Measurements from ENCODE around the gene PEAR1. TPM values are rescaled to one million over a fixed set of nuclear protein-coding genes. Genes with fewer than 3 reads are reported as not detected.
A peak's percentile ranks its signal among the peaks of the same experiment; 100 is the strongest.

PEAR1 gene
- total RNA-seq, 2 donors from 2014 or later: 0.07 TPM; not detected in 1

GRCh38 chr1:156864796-156865195 is 28.7 kb upstream of the PEAR1 start:
- Mint-ChIP-seq H3K4me3 (peak overlapping the region in 1 of 2 donors; percentile 23), H3K36me3 (ENCODE audit: insufficient read depth in 2 of 2) (peaks cover 0 to 2% of the 10 kb centered on the region in 2 donors), H3K4me1 (ENCODE audit: low read depth) (peaks cover 54% of the 10 kb centered on the region)

DNA sequence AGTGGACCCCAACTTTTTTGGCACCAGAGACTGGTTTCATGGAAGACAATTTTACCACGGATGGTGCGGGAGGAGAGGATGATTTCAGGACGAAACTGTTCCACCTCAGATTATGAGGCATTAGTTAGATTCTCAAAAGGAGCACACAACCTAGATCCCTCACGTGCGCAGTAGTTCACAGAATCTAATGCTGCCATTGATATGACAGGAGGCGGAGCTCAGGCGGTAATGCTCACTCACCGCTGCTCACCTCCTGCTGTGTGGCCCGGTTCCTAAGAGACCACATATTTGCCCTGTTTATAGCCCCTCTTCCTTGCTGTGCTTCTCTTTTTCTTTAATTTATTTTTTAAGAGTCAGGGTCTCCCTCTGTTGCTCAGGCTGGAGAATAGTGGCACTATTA is 28.3 kb upstream of the PEAR1 start:
- DNase-seq (no peak), ATAC-seq (replicated peaks in 1 of 2) (no peak)
- H3K9me3 Mint-ChIP-seq: no peaks in the 10 kb centered on the region
- peaks cover 53% of the 10 kb centered on the region for H3K4me1 Mint-ChIP-seq (ENCODE audit: low read depth)
- peak overlapping the region; percentile 64 to 70 for H3K4me3 Mint-ChIP-seq
- H3K27ac Mint-ChIP-seq: peak overlapping the region; percentile 78
- peaks cover 36% of the 10 kb centered on the region for H3K27me3 Mint-ChIP-seq (ENCODE audit: low read depth)
- H3K36me3 Mint-ChIP-seq (ENCODE audit: insufficient read depth in 2 of 2): peaks cover 0 to 2% of the 10 kb centered on the region in 2 donors

More at GRCh38 chr1:156864796-156865195, 28.7 kb upstream of the PEAR1 start:
- ATAC-seq (replicated peaks in 1 of 2) (no peak), DNase-seq (no peak)
- Mint-ChIP-seq H3K27me3 (ENCODE audit: low read depth) (peaks cover 39% of the 10 kb centered on the region), H3K9me3 (no peaks in the 10 kb centered on the region), H3K27ac (no peak overlapping the region)

- H3K27me3 Mint-ChIP-seq (ENCODE audit: low read depth): peaks cover 32% of the 10 kb centered on the region
- H3K27ac Mint-ChIP-seq: no peak overlapping the region
- H3K9me3 Mint-ChIP-seq: no peaks in the 10 kb centered on the region
- no peak for DNase-seq
- peak overlapping the region; percentile 64 to 70 for H3K4me3 Mint-ChIP-seq
- H3K36me3 Mint-ChIP-seq (ENCODE audit: insufficient read depth in 2 of 2): no peaks in the 10 kb centered on the region
- ATAC-seq (replicated peaks in 1 of 2): no peak
- peaks cover 56% of the 10 kb centered on the region for H3K4me1 Mint-ChIP-seq (ENCODE audit: low read depth)
These were observed 27.7 kb upstream of the PEAR1 start for GRCh38 chr1:156865865-156866248.

DNA sequence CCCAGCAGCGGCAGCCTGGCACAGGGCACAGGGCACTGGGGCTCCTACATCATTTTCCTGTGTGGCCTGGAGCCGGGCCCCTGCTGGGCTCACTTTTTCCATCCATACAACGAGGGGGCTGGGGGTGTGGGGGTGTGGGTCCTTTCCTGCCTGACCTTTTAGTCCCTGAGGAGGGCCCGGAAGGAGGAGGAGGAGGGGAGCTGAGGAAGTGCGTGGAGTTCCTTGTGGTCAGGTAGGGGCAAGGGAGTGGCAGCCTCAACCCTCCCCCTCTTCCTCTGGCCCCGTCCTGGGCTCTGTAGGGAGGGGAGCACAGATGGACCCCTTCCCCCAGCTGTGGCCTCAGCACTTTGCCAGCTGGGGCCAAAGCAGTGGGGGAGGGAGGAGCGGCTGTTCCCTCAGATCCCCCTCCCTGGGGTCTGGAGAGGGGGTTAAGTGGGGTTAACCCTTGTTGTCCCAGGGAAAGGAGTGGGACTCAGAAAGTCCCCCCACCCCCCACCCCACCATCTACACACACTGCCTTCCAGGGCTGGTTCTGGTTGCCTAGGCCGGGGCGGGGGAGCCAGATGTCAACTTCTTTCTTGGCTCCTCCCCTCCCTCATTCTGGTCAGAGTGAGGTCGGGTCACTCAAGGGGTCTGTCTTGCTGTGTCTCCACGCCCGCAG is 27.1 kb upstream of the PEAR1 start:
- H3K9me3 Mint-ChIP-seq: no peaks in the 10 kb centered on the region
- no peak overlapping the region for H3K27ac Mint-ChIP-seq
- peaks cover 59% of the 10 kb centered on the region for H3K4me1 Mint-ChIP-seq (ENCODE audit: low read depth)
- H3K36me3 Mint-ChIP-seq (ENCODE audit: insufficient read depth in 2 of 2): no peaks in the 10 kb centered on the region
- peak in 1 of 2 donors; percentile 21 for DNase-seq
- H3K4me3 Mint-ChIP-seq: peak overlapping the region; percentile 64 to 70
- ATAC-seq (replicated peaks in 1 of 2): peak in 1 of 2 donors; percentile 16
- peaks cover 31% of the 10 kb centered on the region for H3K27me3 Mint-ChIP-seq (ENCODE audit: low read depth)

DNA sequence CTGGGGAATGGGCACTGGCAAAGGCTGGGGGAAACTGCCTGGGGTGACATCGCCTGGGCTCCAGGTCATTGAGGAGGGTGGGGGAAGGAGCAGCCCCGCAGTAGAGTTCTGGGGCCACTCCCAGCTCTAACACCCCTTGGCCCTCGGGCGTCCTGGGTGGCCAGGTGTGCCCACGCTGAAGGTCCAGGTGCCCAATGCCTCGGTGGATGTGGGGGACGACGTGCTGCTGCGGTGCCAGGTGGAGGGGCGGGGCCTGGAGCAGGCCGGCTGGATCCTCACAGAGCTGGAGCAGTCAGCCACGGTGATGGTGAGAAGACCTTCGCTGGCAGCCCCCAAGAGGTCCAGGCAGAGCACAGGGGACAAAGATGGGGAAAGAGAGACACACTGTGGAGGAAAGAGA is 25.2 kb upstream of the PEAR1 start:
- no peaks in the 10 kb centered on the region for H3K9me3 Mint-ChIP-seq
- H3K27me3 Mint-ChIP-seq (ENCODE audit: low read depth): peaks cover 19% of the 10 kb centered on the region
- H3K4me3 Mint-ChIP-seq: no peak overlapping the region
- H3K36me3 Mint-ChIP-seq (ENCODE audit: insufficient read depth in 2 of 2): no peaks in the 10 kb centered on the region
- no peak overlapping the region for H3K27ac Mint-ChIP-seq
- ATAC-seq (replicated peaks in 1 of 2): no peak
- H3K4me1 Mint-ChIP-seq (ENCODE audit: low read depth): peaks cover 51% of the 10 kb centered on the region
- DNase-seq: no peak

DNA sequence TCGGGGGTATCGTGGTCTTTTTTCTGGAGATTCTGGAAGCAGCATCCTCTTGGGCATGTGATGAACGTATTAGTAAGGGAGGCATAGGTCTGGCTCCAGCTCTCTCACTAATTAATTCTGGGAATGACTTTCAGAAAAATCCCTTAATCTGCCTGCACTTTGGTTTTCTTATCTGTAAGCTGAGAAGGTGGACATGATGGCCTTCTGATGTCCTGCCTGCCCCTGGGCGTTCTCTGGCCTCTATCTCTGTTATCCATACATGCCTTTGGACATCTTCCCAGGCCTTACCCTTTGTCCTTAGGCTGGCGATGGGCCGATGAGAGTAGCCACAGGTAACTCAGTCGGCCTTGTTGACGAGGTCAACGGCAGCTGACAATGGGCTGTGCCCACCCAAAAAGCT is 24.1 kb upstream of the PEAR1 start:
- DNase-seq: no peak
- Mint-ChIP-seq H3K4me1 (ENCODE audit: low read depth) (peaks cover 42% of the 10 kb centered on the region), H3K27ac (peak overlapping the region; percentile 91), H3K36me3 (ENCODE audit: insufficient read depth in 2 of 2) (no peaks in the 10 kb centered on the region), H3K27me3 (ENCODE audit: low read depth) (peaks cover 19% of the 10 kb centered on the region), H3K4me3 (no peak overlapping the region), H3K9me3 (no peaks in the 10 kb centered on the region)
- ATAC-seq (replicated peaks in 1 of 2): no peak

DNA sequence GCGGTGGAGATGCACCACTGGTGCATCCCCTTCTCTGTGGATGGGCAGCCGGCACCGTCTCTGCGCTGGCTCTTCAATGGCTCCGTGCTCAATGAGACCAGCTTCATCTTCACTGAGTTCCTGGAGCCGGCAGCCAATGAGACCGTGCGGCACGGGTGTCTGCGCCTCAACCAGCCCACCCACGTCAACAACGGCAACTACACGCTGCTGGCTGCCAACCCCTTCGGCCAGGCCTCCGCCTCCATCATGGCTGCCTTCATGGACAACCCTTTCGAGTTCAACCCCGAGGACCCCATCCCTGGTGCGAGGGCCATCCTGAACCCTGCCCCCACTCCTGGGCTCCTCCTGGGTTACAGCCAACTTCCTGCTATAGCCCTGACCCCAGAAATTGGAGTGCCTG is 19.9 kb upstream of the PEAR1 start:
- Mint-ChIP-seq H3K36me3 (ENCODE audit: insufficient read depth in 2 of 2) (no peaks in the 10 kb centered on the region), H3K9me3 (no peaks in the 10 kb centered on the region)

DNA sequence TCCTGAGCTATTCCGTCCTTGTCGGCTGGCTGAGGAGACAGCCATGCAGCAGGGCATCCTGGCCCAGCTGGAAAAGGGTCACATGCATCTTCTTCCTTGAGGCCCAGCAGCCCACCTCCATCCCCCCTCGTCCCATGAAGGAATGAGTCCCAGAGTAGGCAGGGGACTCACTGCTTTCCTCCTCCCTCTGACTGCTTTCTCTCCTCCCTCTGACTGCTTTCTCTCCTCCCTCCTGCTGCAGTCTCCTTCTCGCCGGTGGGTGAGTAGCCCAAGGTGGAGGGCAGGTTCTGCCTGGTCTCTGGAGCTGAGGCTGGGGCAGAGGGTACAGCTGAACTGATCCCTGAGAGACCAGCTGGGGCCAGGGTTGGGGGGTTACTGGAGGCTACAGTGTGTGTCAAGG is 19.4 kb upstream of the PEAR1 start:
- DNase-seq: no peak
- Mint-ChIP-seq H3K4me1 (ENCODE audit: low read depth) (peaks cover 27% of the 10 kb centered on the region), H3K27me3 (ENCODE audit: low read depth) (peaks cover 36% of the 10 kb centered on the region), H3K36me3 (ENCODE audit: insufficient read depth in 2 of 2) (no peaks in the 10 kb centered on the region), H3K4me3 (no peak overlapping the region), H3K9me3 (no peaks in the 10 kb centered on the region), H3K27ac (no peak overlapping the region)
- no peak for ATAC-seq (replicated peaks in 1 of 2)

More for the DNA sequence above, 19.9 kb upstream of the PEAR1 start:
- Mint-ChIP-seq H3K4me3 (no peak overlapping the region), H3K27ac (no peak overlapping the region), H3K4me1 (ENCODE audit: low read depth) (peaks cover 27% of the 10 kb centered on the region), H3K27me3 (ENCODE audit: low read depth) (peaks cover 36% of the 10 kb centered on the region)
- no peak for ATAC-seq (replicated peaks in 1 of 2)
- no peak for DNase-seq

- Mint-ChIP-seq H3K27ac (no peak overlapping the region), H3K36me3 (ENCODE audit: insufficient read depth in 2 of 2) (no peaks in the 10 kb centered on the region), H3K4me1 (ENCODE audit: low read depth) (peaks cover 24% of the 10 kb centered on the region), H3K27me3 (ENCODE audit: low read depth) (peaks cover 36% of the 10 kb centered on the region), H3K4me3 (no peak overlapping the region), H3K9me3 (no peaks in the 10 kb centered on the region)
- DNase-seq (no peak), ATAC-seq (replicated peaks in 1 of 2) (no peak)
These were observed 18.8 kb upstream of the PEAR1 start for GRCh38 chr1:156874572-156875340.

- Mint-ChIP-seq H3K27me3 (ENCODE audit: low read depth) (peaks cover 36% of the 10 kb centered on the region), H3K36me3 (ENCODE audit: insufficient read depth in 2 of 2) (no peaks in the 10 kb centered on the region), H3K4me1 (ENCODE audit: low read depth) (peaks cover 19% of the 10 kb centered on the region), H3K9me3 (no peaks in the 10 kb centered on the region), H3K4me3 (no peak overlapping the region), H3K27ac (no peak overlapping the region)
- ATAC-seq (replicated peaks in 1 of 2) (no peak), DNase-seq (no peak)
These were observed 18.2 kb upstream of the PEAR1 start for GRCh38 chr1:156875341-156875615.

DNA sequence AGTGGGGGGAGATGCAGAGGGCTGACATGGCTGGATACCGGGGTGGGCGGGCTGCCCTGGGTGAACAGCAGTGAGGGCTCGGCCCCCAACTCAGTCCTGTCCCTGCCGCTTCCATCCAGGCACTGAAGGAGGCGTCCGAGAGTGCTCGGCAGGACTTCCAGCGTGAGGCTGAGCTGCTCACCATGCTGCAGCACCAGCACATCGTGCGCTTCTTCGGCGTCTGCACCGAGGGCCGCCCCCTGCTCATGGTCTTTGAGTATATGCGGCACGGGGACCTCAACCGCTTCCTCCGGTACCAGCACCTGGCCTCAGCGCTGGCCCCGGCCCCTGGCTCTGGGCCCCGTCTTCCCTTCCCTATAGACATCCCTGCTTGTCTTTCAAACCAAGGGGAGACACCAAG is 17.2 kb upstream of the PEAR1 start:
- DNase-seq: no peak
- Mint-ChIP-seq H3K36me3 (ENCODE audit: insufficient read depth in 2 of 2) (no peaks in the 10 kb centered on the region), H3K27me3 (ENCODE audit: low read depth) (peaks cover 36% of the 10 kb centered on the region), H3K4me1 (ENCODE audit: low read depth) (peaks cover 9% of the 10 kb centered on the region), H3K4me3 (no peak overlapping the region), H3K27ac (no peak overlapping the region), H3K9me3 (no peaks in the 10 kb centered on the region)
- no peak for ATAC-seq (replicated peaks in 1 of 2)

DNA sequence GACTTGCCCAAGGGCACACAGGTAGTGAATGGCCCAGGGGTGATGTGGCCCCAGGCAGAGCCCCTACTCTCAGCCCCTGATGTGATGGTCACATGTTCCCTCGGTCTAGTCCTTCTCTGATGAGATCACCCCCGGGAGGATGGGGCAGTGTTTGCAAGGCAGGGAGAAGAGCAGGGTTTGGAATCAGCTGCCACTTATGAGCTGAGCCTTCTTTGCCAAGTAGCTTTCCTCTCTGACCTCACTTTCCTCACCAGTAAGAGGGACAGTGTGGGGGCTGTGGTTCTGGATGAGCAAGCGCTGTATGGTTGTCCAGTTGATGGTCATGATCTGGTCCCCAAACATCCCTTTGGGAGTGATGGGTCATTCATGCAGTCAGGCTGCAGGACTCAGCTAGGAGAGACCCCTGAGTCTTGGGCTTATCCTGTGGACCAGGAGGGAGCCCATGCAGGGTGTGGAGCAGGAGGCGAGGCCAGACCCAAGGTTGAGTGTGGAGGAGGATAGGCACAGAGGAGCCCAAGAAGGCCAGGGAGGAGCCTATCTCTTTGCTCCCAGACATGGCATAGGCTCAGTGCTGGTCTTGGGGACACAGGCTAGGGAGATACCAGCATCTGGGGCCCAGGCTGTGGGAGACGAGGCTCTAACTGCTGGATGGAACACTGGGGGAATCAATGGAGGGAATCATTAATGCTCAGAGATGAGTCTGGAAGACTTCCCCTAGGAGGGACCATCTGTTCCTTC is 15.9 kb upstream of the PEAR1 start:
- Mint-ChIP-seq H3K27me3 (ENCODE audit: low read depth) (peaks cover 44% of the 10 kb centered on the region), H3K9me3 (no peaks in the 10 kb centered on the region), H3K4me1 (ENCODE audit: low read depth) (no peaks in the 10 kb centered on the region), H3K4me3 (no peak overlapping the region), H3K36me3 (ENCODE audit: insufficient read depth in 2 of 2) (no peaks in the 10 kb centered on the region), H3K27ac (no peak overlapping the region)
- DNase-seq: no peak
- ATAC-seq (replicated peaks in 1 of 2): no peak

DNA sequence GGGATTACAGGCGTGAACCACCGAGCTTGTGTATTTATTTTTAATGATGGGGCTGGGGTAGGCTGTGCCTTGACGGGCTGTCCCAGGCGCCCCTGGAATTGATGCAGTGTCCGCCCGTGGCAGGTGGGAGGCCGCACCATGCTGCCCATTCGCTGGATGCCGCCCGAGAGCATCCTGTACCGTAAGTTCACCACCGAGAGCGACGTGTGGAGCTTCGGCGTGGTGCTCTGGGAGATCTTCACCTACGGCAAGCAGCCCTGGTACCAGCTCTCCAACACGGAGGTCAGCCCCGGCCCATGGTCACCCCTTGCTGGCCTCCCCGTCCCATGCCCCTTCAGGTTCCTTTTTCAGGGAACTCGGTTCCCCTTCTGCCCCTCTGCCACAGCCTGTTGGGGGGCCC is 13.6 kb upstream of the PEAR1 start:
- H3K36me3 Mint-ChIP-seq (ENCODE audit: insufficient read depth in 2 of 2): no peaks in the 10 kb centered on the region
- DNase-seq: no peak
- no peak overlapping the region for H3K4me3 Mint-ChIP-seq
- H3K9me3 Mint-ChIP-seq: no peaks in the 10 kb centered on the region
- no peak for ATAC-seq (replicated peaks in 1 of 2)
- peaks cover 39% of the 10 kb centered on the region for H3K27me3 Mint-ChIP-seq (ENCODE audit: low read depth)
- no peaks in the 10 kb centered on the region for H3K4me1 Mint-ChIP-seq (ENCODE audit: low read depth)
- no peak overlapping the region for H3K27ac Mint-ChIP-seq

Measured in activated T-cell treated with anti-CD3 and anti-CD28 coated beads, Interleukin-2, amount 50 U/mL, for 72 hours (primary cell).